Measurements from ENCODE around the gene SEC63. TPM values are rescaled to one million over a fixed set of nuclear protein-coding genes. Genes with fewer than 3 reads are reported as not detected.

The SEC63 gene
- total and polyA plus RNA-seq, 2 of the 4 experiments (the other 2 are of a cell fraction) = 8.6 to 22.4 TPM

- no peak overlapping the region for H4K8ac ChIP-seq (ENCODE audit: low read depth in 2 of 2, low read length in 2 of 2)
- no peak overlapping the region for H2AK9ac ChIP-seq (replicated peaks; ENCODE audit: low read depth, low read length, poor library complexity)
- H3K9me1 ChIP-seq (ENCODE audit: insufficient read depth, low read length) = no peaks in the 10 kb centered on the region
- H2BK15ac ChIP-seq (ENCODE audit: low read depth, low read length) = no peak overlapping the region
- H4K91ac ChIP-seq (ENCODE audit: insufficient read depth, low read depth, low read length) = no peak overlapping the region
- no peak overlapping the region for H3K23ac ChIP-seq (ENCODE audit: low read depth, low read length)
- H2BK5ac ChIP-seq (ENCODE audit: low read depth, low read length, poor library complexity, severe bottlenecking) = no peak overlapping the region
- H3K27me3 ChIP-seq (ENCODE audit: control insufficient read depth, insufficient read depth, low read length) = peaks cover 3% of the 10 kb centered on the region
- no peak overlapping the region for H2BK120ac ChIP-seq (ENCODE audit: low read depth, low read length)
- no peak overlapping the region for H2AFZ ChIP-seq (replicated peaks; ENCODE audit: low read length, poor library complexity)
- no peak overlapping the region for H2BK20ac ChIP-seq (ENCODE audit: low read depth, low read length)
- H3K18ac ChIP-seq (ENCODE audit: low read depth, low read length) = no peak overlapping the region
- no peak overlapping the region for H2AK5ac ChIP-seq (ENCODE audit: low read depth, low read length)
- H3K79me1 ChIP-seq (ENCODE audit: low read depth in 1 of 2, low read length in 2 of 2) = no peaks in the 10 kb centered on the region
- H4K20me1 ChIP-seq (ENCODE audit: insufficient read depth, low read length) = no peaks in the 10 kb centered on the region
- H3K9me3 ChIP-seq (ENCODE audit: control insufficient read depth, insufficient read depth, low read length) = no peaks in the 10 kb centered on the region
- H3K27ac ChIP-seq (ENCODE audit: insufficient read depth, low read length) = no peak overlapping the region
- ChIA-PET CTCF (no interaction called here), POLR2A (ENCODE audit: unreplicated experiment) (no interaction called here)
- TF ChIP-seq CEBPB (IDR thresholded peaks at IDR 0.05; ENCODE audit: low read depth, low read length) (no peak), FOS (IDR thresholded peaks at IDR 0.05; ENCODE audit: low read depth, low read length) (no peak), ELK1 (IDR thresholded peaks at IDR 0.05; ENCODE audit: borderline replicate concordance, low read depth, low read length) (no peak), USF2 (IDR thresholded peaks at IDR 0.05; ENCODE audit: low read depth, low read length) (no peak), MAZ (IDR thresholded peaks at IDR 0.05; ENCODE audit: borderline replicate concordance, low read depth, low read length) (no peak), RAD21 (IDR thresholded peaks at IDR 0.05; ENCODE audit: low read length) (no peak)
- WGBS, 2 experiments (ENCODE audit: extremely low coverage in 2 of 2, insufficient read length in 1 of 2) = 33% methylated on average over 2 of the region's 8 CpGs; no CpG with 5 or more reads in 1 of the 2 experiments
- dilution Hi-C loops (cut with HindIII; ENCODE audit: low sequenced_read_pairs, unreplicated experiment) (no loop called here), in situ Hi-C loops (cut with MboI; ENCODE audit: low sequenced_read_pairs) (no loop called here), intact Hi-C loops (cut with micrococcal nuclease) (no loop called here)
- DNase-seq (no peak), ATAC-seq (ENCODE audit: low read depth) (no peak)
- H4K5ac ChIP-seq (ENCODE audit: low read depth, low read length) = no peak overlapping the region
- H3K36me3 ChIP-seq (ENCODE audit: control insufficient read depth, insufficient read depth, low read length) = no peaks in the 10 kb centered on the region
- H3K4me1 ChIP-seq (ENCODE audit: control insufficient read depth, insufficient read depth, low read length) = no peaks in the 10 kb centered on the region
- no peak overlapping the region for H3K14ac ChIP-seq (replicated peaks; ENCODE audit: low read depth, low read length)
- H3K4ac ChIP-seq (ENCODE audit: low read depth, low read length) = no peak overlapping the region
- no TSS peak for BruUV-seq (replicated peaks)
- H3K4me2 ChIP-seq (ENCODE audit: low read depth, low read length) = no peak overlapping the region
- H3K4me3 ChIP-seq (ENCODE audit: insufficient read depth, low read depth, low read length) = no peak overlapping the region
- H3K9ac ChIP-seq (ENCODE audit: low read depth, low read length) = no peak overlapping the region
- H3K56ac ChIP-seq (ENCODE audit: extremely low read depth, insufficient read depth, low read length) = no peak overlapping the region
Observed at GRCh38 chr6:107972413-107973096, 14.5 kb upstream of the SEC63 start.
